Activated CD8-positive, alpha-beta T cell treated with anti-CD3 and anti-CD28 coated beads for 36 hours (primary cell): ENCODE measurements around the gene ZNF528. TPM values are rescaled to one million over a fixed set of nuclear protein-coding genes. Genes with fewer than 3 reads are reported as not detected.

ENCODE experiments used
- ATAC-seq: fragments of 200-7000 bp; cut with Tn5 transposase; one replicate; pipeline ENCODE4 v1.10.0; 2021; ENCODE audit warnings: mild to moderate bottlenecking, moderate library complexity
- CTCF ChIA-PET: fragments of 350-600 bp; sonication (Branson Sonifier 250); formaldehyde crosslinking; loops from one replicate; lab custom pipeline; 2021; ENCODE audit warnings: antibody characterized with exemption; lab: Charles Lee
- POLR2A ChIA-PET: fragments of 350-600 bp; sonication (Branson Sonifier 250); formaldehyde crosslinking; loops from one replicate; lab custom pipeline; 2021; ENCODE audit warnings: antibody characterized with exemption; lab: Charles Lee
- DNase-seq: peaks from one replicate; pipeline ENCODE4 v3.0.0-alpha.2; 2020
- H3K27ac Mint-ChIP-seq: one replicate; pipeline ENCODE4 v1.8.0; 2021; ENCODE audit warnings: mild to moderate bottlenecking, mixed read lengths
- H3K27me3 Mint-ChIP-seq: one replicate; pipeline ENCODE4 v1.8.0; 2021; ENCODE audit warnings: mixed read lengths
- H3K36me3 Mint-ChIP-seq: one replicate; pipeline ENCODE4 v1.8.0; 2021; ENCODE audit warnings: low read depth, mixed read lengths
- H3K4me1 Mint-ChIP-seq: one replicate; pipeline ENCODE4 v1.8.0; 2021; ENCODE audit warnings: low read depth, mixed read lengths
- H3K4me3 Mint-ChIP-seq: one replicate; pipeline ENCODE4 v1.8.0; 2021; ENCODE audit warnings: mild to moderate bottlenecking, moderate library complexity, mixed read lengths
- H3K9me3 Mint-ChIP-seq: one replicate; pipeline ENCODE4 v1.8.0; 2021; ENCODE audit warnings: mixed read lengths
- intact Hi-C: fragments of 100-400 bp; cut with micrococcal nuclease; formaldehyde crosslinking; loops from one replicate; pipeline ENCODE4 v1.10.0; 2022
- total RNA-seq, 2 experiments: library from RNA; stranded (reverse); gene quantifications; one replicate each; pipeline ENCODE4 v1.2.3, GENCODE V29; 2021
- TF ChIP-seq, protein P1 (sequence below): fragments of 200-600 bp; IDR thresholded peaks from one replicate; pipeline ENCODE4 v1.8.0; 2022; ENCODE audit warnings: antibody characterized with exemption, mild to moderate bottlenecking

Gene ZNF528
- total RNA-seq, 2 experiments from 2014 or later, result 6.8 to 8.3 TPM

- peak overlapping the region; percentile 98 for H3K27ac Mint-ChIP-seq
- ChIA-PET CTCF (no interaction called here), POLR2A (no interaction called here)
- no peaks in the 10 kb centered on the region for H3K27me3 Mint-ChIP-seq
- H3K4me3 Mint-ChIP-seq, result peak overlapping the region; percentile 95
- peaks cover 11% of the 10 kb centered on the region for H3K4me1 Mint-ChIP-seq
- TF ChIP-seq, protein P1, sequence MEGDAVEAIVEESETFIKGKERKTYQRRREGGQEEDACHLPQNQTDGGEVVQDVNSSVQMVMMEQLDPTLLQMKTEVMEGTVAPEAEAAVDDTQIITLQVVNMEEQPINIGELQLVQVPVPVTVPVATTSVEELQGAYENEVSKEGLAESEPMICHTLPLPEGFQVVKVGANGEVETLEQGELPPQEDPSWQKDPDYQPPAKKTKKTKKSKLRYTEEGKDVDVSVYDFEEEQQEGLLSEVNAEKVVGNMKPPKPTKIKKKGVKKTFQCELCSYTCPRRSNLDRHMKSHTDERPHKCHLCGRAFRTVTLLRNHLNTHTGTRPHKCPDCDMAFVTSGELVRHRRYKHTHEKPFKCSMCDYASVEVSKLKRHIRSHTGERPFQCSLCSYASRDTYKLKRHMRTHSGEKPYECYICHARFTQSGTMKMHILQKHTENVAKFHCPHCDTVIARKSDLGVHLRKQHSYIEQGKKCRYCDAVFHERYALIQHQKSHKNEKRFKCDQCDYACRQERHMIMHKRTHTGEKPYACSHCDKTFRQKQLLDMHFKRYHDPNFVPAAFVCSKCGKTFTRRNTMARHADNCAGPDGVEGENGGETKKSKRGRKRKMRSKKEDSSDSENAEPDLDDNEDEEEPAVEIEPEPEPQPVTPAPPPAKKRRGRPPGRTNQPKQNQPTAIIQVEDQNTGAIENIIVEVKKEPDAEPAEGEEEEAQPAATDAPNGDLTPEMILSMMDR, result no peak
- DNase-seq, result no peak
- peaks cover 50% of the 10 kb centered on the region for H3K9me3 Mint-ChIP-seq
- intact Hi-C loops, result no loop called here
- no peak for ATAC-seq
- peaks cover 68% of the 10 kb centered on the region for H3K36me3 Mint-ChIP-seq
These were observed 27.3 kb upstream of the ZNF528 start for GRCh38 chr19:52370341-52370710.

DNA sequence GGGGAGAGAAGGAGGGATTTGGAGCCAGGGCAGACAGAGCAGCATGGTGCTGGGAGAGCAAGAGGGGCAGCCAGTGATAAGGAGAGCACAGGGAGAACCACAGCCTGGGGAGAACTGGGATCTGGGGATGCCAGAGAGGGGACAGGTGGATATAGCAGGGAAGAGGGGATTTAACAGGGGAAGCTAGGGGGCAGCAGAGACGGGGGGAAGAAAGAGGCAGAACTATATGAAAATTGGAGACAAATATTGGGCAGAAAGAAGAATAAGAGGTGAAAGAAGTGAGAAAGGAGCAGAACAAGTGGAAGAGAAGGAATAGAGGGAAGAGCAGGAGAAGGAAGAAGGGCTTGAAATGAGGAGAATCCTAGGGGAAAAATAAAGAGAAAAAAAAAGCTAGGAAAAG, 6.5 kb upstream of the ZNF528 start:
- ATAC-seq, result no peak
- H3K4me3 Mint-ChIP-seq, result no peak overlapping the region
- TF ChIP-seq, protein P1, result no peak
- H3K27me3 Mint-ChIP-seq, result no peaks in the 10 kb centered on the region
- ChIA-PET POLR2A (no interaction called here), CTCF (no interaction called here)
- H3K4me1 Mint-ChIP-seq, result no peaks in the 10 kb centered on the region
- no peak for DNase-seq
- peaks cover 51% of the 10 kb centered on the region for H3K36me3 Mint-ChIP-seq
- H3K9me3 Mint-ChIP-seq, result peaks cover 50% of the 10 kb centered on the region
- intact Hi-C loops, result no loop called here
- no peak overlapping the region for H3K27ac Mint-ChIP-seq

- POLR2A ChIA-PET, result interaction anchor here (1.9 kb wide), 1 partner anchor 29 kb away, joined by 7 read pairs; the partner anchor contains the start of gene ZNF880
- CTCF ChIA-PET, result interaction anchor here (1.2 kb wide), 1 partner anchor 34 kb away, joined by 3 read pairs; no protein-coding TSS in a partner anchor
- Mint-ChIP-seq H3K27me3 (no peaks in the 10 kb centered on the region), H3K4me3 (peak overlapping the region; percentile 86), H3K9me3 (peaks cover 48% of the 10 kb centered on the region), H3K27ac (peak overlapping the region; percentile 93), H3K4me1 (peaks cover 13% of the 10 kb centered on the region), H3K36me3 (peaks cover 78% of the 10 kb centered on the region)
- DNase-seq, result peak; percentile 18
- peak; percentile 55 for ATAC-seq
- intact Hi-C loops, result no loop called here
- TF ChIP-seq, protein P1, result no peak
These were observed 412 bp downstream of the ZNF528 start for GRCh38 chr19:52398081-52398441.

DNA sequence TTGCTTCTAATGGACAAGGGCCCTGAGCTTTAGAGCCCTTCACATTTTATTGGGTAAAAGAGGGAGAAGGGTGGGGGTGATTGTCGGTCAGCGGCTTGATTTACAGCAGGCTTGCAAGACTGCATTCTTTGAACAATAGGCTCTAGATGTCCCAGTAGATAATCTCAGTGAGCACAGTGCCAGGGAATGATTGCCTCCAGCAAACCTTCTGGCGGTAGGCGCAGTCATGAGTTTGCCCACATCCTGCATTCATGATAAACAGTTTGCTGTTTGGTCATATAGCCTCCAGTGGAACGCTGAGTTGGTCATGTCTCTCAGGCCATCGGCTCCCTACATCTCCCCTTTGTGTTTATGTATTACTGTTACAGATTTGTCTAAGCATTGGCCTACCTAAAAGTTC, 12.6 kb downstream of the ZNF528 start:
- TF ChIP-seq, protein P1, result no peak
- peaks cover 71% of the 10 kb centered on the region for H3K9me3 Mint-ChIP-seq
- H3K27me3 Mint-ChIP-seq, result no peaks in the 10 kb centered on the region
- peaks cover 92% of the 10 kb centered on the region for H3K36me3 Mint-ChIP-seq
- ChIA-PET POLR2A (no interaction called here), CTCF (no interaction called here)
- H3K4me3 Mint-ChIP-seq, result no peak overlapping the region
- DNase-seq (no peak), ATAC-seq (no peak)
- H3K4me1 Mint-ChIP-seq, result no peaks in the 10 kb centered on the region
- intact Hi-C loops, result no loop called here
- H3K27ac Mint-ChIP-seq, result no peak overlapping the region

DNA sequence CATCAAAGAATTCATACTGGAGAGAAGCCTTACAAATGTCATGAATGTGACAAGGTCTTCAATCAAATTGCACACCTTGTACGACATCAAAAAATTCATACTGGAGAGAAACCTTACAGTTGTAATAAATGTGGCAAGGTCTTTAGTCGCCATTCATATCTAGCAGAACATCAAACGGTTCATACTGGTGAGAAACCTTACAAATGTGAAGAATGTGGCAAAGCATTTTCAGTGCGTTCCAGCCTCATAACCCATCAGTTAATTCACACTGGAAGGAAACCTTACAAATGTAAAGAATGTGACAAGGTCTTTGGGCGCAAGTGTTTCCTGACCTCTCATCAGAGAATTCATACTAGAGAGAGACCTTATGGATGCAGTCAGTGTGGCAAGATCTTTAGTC, 18.1 kb downstream of the ZNF528 start:
- Mint-ChIP-seq H3K4me1 (no peaks in the 10 kb centered on the region), H3K36me3 (peaks cover 55% of the 10 kb centered on the region)
- POLR2A ChIA-PET, result no interaction called here

More for the DNA sequence above, 18.1 kb downstream of the ZNF528 start:
- no peak for DNase-seq
- CTCF ChIA-PET, result no interaction called here
- no peak for ATAC-seq
- Mint-ChIP-seq H3K27ac (no peak overlapping the region), H3K27me3 (no peaks in the 10 kb centered on the region), H3K9me3 (peaks cover 78% of the 10 kb centered on the region), H3K4me3 (no peak overlapping the region)
- TF ChIP-seq, protein P1, result no peak
- intact Hi-C loops, result no loop called here
